OCI-LY1 (cell line): ENCODE results near the gene KRTAP9-2.

ENCODE experiments used
- H2AFZ ChIP-seq: fragments of 200-600 bp; sonication (generic), shearing (Covaris generic); 2 replicates; pipeline ENCODE4 v1.6.0; 2014; ENCODE audit warnings: antibody characterized with exemption, mild to moderate bottlenecking, low read length
- H3F3A ChIP-seq: fragments of 200-600 bp; sonication (generic), shearing (Covaris generic); 2 replicates; pipeline ENCODE4 v1.6.0; 2014; ENCODE audit warnings: mild to moderate bottlenecking, antibody characterized with exemption, low read length, moderate library complexity; ENCODE audit not compliant: insufficient read depth
- H3K27ac ChIP-seq: fragments of 200-600 bp; sonication (generic); 2 replicates; pipeline ENCODE4 v1.5.1; 2014; ENCODE audit warnings: low read length, mixed run types, mild to moderate bottlenecking, low read depth; ENCODE audit not compliant: poor library complexity, severe bottlenecking
- H3K27me3 ChIP-seq: fragments of 200-600 bp; sonication (generic); 2 replicates; pipeline ENCODE4 v1.6.0; 2014; ENCODE audit warnings: antibody characterized with exemption, mild to moderate bottlenecking, low read length, moderate library complexity; ENCODE audit not compliant: insufficient read depth
- H3K36me3 ChIP-seq: fragments of 200-600 bp; sonication (generic); 2 replicates; pipeline ENCODE4 v1.6.1; 2014; ENCODE audit warnings: mild to moderate bottlenecking, antibody characterized with exemption, low read length, moderate library complexity, mixed read lengths; ENCODE audit not compliant: insufficient read depth
- H3K4me1 ChIP-seq: fragments of 200-600 bp; sonication (generic); 2 replicates; pipeline ENCODE4 v1.5.1; 2014; ENCODE audit warnings: mild to moderate bottlenecking, low read length, moderate library complexity; ENCODE audit not compliant: insufficient read depth, severe bottlenecking
- H3K4me2 ChIP-seq: fragments of 200-600 bp; sonication (generic), shearing (Covaris generic); 2 replicates; pipeline ENCODE4 v1.6.1; 2014; ENCODE audit warnings: low read length
- H3K4me3 ChIP-seq: fragments of 200-600 bp; sonication (generic); 2 replicates; pipeline ENCODE4 v1.5.1; 2014; ENCODE audit warnings: low read length, low read depth, mild to moderate bottlenecking, mixed read lengths; ENCODE audit not compliant: poor library complexity, severe bottlenecking
- H3K79me2 ChIP-seq: fragments of 200-600 bp; shearing (Covaris generic); 2 replicates; pipeline ENCODE4 v1.6.1; 2016; ENCODE audit warnings: mixed run types, low read length, mixed read lengths; ENCODE audit not compliant: insufficient read depth
- H3K9ac ChIP-seq: fragments of 200-600 bp; sonication (generic), shearing (Covaris generic); 2 replicates; pipeline ENCODE4 v1.6.1; 2014; ENCODE audit warnings: mild to moderate bottlenecking, low read length, mixed read lengths
- H3K9me2 ChIP-seq: fragments of 200-600 bp; sonication (generic), shearing (Covaris generic); 2 replicates; pipeline ENCODE4 v1.6.1; 2014; ENCODE audit warnings: low read depth, mild to moderate bottlenecking, low read length, mixed read lengths
- H3K9me3 ChIP-seq: fragments of 200-600 bp; shearing (Covaris generic); 2 replicates; pipeline ENCODE4 v1.6.1; 2014; ENCODE audit warnings: low read length, mixed read lengths
- H4K20me1 ChIP-seq: fragments of 200-600 bp; sonication (generic), shearing (Covaris generic); 2 replicates; pipeline ENCODE4 v1.6.0; 2016; ENCODE audit warnings: mild to moderate bottlenecking, low read length; ENCODE audit not compliant: insufficient read depth
- CTCF ChIP-seq: fragments of 200-600 bp; sonication (generic), shearing (Covaris generic); IDR thresholded peaks from 2 replicates; pipeline ENCODE4 v1.5.1; 2017; ENCODE audit warnings: mild to moderate bottlenecking, antibody characterized with exemption, low read length, moderate library complexity, mixed read lengths
- EZH2 ChIP-seq: fragments of 200-600 bp; sonication (generic), shearing (Covaris generic); IDR thresholded peaks from 2 replicates; pipeline ENCODE4 v1.8.0; 2017; ENCODE audit warnings: borderline replicate concordance, mixed run types, mild to moderate bottlenecking, antibody characterized with exemption, low read length, moderate library complexity, mixed read lengths

Gene KRTAP9-2

GRCh38 chr17:41212524-41213169, 13.8 kb upstream of the KRTAP9-2 start:
- Histone ChIP-seq H3K27me3 (no peaks in the 10 kb centered on the region), H3K27ac (no peak overlapping the region), H3K9me3 (no peaks in the 10 kb centered on the region), H3K4me1 (no peaks in the 10 kb centered on the region), H3K9ac (no peak overlapping the region), H3K36me3 (no peaks in the 10 kb centered on the region), H2AFZ (no peak overlapping the region), H3K9me2 (no peaks in the 10 kb centered on the region), H3K4me3 (no peak overlapping the region), H3K4me2 (no peak overlapping the region), H3K79me2 (no peaks in the 10 kb centered on the region), H4K20me1 (no peaks in the 10 kb centered on the region), H3F3A (no peaks in the 10 kb centered on the region)
- TF ChIP-seq EZH2: no peak
- no peak for TF ChIP-seq CTCF

GRCh38 chr17:41215681-41216080, 10.8 kb upstream of the KRTAP9-2 start:
- H3K4me2 ChIP-seq: no peak overlapping the region
- no peaks in the 10 kb centered on the region for H3F3A ChIP-seq
- no peaks in the 10 kb centered on the region for H3K4me1 ChIP-seq
- no peak overlapping the region for H3K9ac ChIP-seq
- no peak for TF ChIP-seq EZH2
- no peaks in the 10 kb centered on the region for H3K36me3 ChIP-seq
- H4K20me1 ChIP-seq: no peaks in the 10 kb centered on the region
- H3K4me3 ChIP-seq: no peak overlapping the region
- H3K27me3 ChIP-seq: no peaks in the 10 kb centered on the region
- H3K9me3 ChIP-seq: no peaks in the 10 kb centered on the region
- H2AFZ ChIP-seq: no peak overlapping the region
- no peaks in the 10 kb centered on the region for H3K9me2 ChIP-seq
- no peak overlapping the region for H3K27ac ChIP-seq
- H3K79me2 ChIP-seq: no peaks in the 10 kb centered on the region

- no peak for TF ChIP-seq EZH2
- no peak for TF ChIP-seq CTCF
- Histone ChIP-seq H3K4me1 (no peaks in the 10 kb centered on the region), H2AFZ (no peak overlapping the region), H3K27ac (no peak overlapping the region), H3K27me3 (no peaks in the 10 kb centered on the region), H3K4me3 (no peak overlapping the region), H4K20me1 (no peaks in the 10 kb centered on the region), H3K4me2 (no peak overlapping the region), H3K9ac (no peak overlapping the region), H3F3A (no peaks in the 10 kb centered on the region), H3K9me2 (no peaks in the 10 kb centered on the region), H3K79me2 (no peaks in the 10 kb centered on the region), H3K36me3 (no peaks in the 10 kb centered on the region), H3K9me3 (no peaks in the 10 kb centered on the region)
Observed at GRCh38 chr17:41223821-41224220, 2.6 kb upstream of the KRTAP9-2 start.

GRCh38 chr17:41226051-41226450, 397 bp upstream of the KRTAP9-2 start:
- H3K27me3 ChIP-seq: no peaks in the 10 kb centered on the region
- no peaks in the 10 kb centered on the region for H3K9me2 ChIP-seq
- no peak overlapping the region for H3K27ac ChIP-seq
- no peak overlapping the region for H3K9ac ChIP-seq
- TF ChIP-seq EZH2 (no peak), CTCF (no peak)
- H3K9me3 ChIP-seq: no peaks in the 10 kb centered on the region
- H3K4me2 ChIP-seq: no peak overlapping the region
- H4K20me1 ChIP-seq: no peaks in the 10 kb centered on the region
- no peak overlapping the region for H3K4me3 ChIP-seq
- H3K4me1 ChIP-seq: no peaks in the 10 kb centered on the region
- no peaks in the 10 kb centered on the region for H3F3A ChIP-seq
- no peaks in the 10 kb centered on the region for H3K79me2 ChIP-seq
- H3K36me3 ChIP-seq: no peaks in the 10 kb centered on the region
- H2AFZ ChIP-seq: no peak overlapping the region
